SK-N-MC (cell line): ENCODE data around the gene SERP1.
"Not testable (repeated sequence)": the region's sequence is repeated elsewhere in the genome, so short reads cannot be mapped to it uniquely, and the experiment has no call there.

Source experiments
- DNase-seq: peaks from one replicate; pipeline ENCODE4 v3.0.0-alpha.2; 2011; ENCODE audit warnings: low read depth, low spot score
- H3K27ac ChIP-seq: fragments of 200-600 bp; sonication (generic); 2 replicates; pipeline ENCODE4 v1.5.1; 2016; ENCODE audit warnings: mixed run types
- H3K36me3 ChIP-seq: fragments of 200-600 bp; sonication (generic); 2 replicates; pipeline ENCODE4 v1.6.1; 2017; ENCODE audit warnings: antibody characterized with exemption, low read length, mixed read lengths; ENCODE audit not compliant: insufficient read depth
- H3K4me3 ChIP-seq: fragments of 200-600 bp; sonication (generic); 2 replicates; pipeline ENCODE4 v1.5.1; 2016
- H3K9ac ChIP-seq: fragments of 200-600 bp; sonication (generic); 2 replicates; pipeline ENCODE4 v1.8.0; 2017; ENCODE audit warnings: mixed run types, mixed read lengths; ENCODE audit not compliant: insufficient read length
- H3K9me3 ChIP-seq: fragments of 200-600 bp; sonication (generic); 2 replicates; pipeline ENCODE4 v1.6.1; 2017; ENCODE audit warnings: low read depth, mild to moderate bottlenecking, antibody characterized with exemption, low read length, moderate library complexity, mixed read lengths
- EZH2 ChIP-seq: fragments of 200-600 bp; sonication (generic); IDR thresholded peaks from one replicate; pipeline ENCODE4 v1.6.1; 2017; ENCODE audit warnings: antibody characterized with exemption
- FOXP2 ChIP-seq: optimal IDR thresholded peaks from 2 replicates; pipeline ENCODE3; 2011; ENCODE audit warnings: mild to moderate bottlenecking, moderate library complexity; ENCODE audit not compliant: insufficient read depth; ENCODE audit errors: extremely low read length, control extremely low read depth
- POLR2AphosphoS5 ChIP-seq: IDR thresholded peaks from 2 replicates; pipeline ENCODE4 v1.6.1; 2012; ENCODE audit warnings: mild to moderate bottlenecking, low read depth, low read length, borderline replicate concordance

SERP1 gene

GRCh38 chr3:150508401-150508800, 37.9 kb downstream of the SERP1 start:
- no peak for DNase-seq
- TF ChIP-seq EZH2 (no peak), FOXP2 (no peak), POLR2AphosphoS5 (no peak)

DNA sequence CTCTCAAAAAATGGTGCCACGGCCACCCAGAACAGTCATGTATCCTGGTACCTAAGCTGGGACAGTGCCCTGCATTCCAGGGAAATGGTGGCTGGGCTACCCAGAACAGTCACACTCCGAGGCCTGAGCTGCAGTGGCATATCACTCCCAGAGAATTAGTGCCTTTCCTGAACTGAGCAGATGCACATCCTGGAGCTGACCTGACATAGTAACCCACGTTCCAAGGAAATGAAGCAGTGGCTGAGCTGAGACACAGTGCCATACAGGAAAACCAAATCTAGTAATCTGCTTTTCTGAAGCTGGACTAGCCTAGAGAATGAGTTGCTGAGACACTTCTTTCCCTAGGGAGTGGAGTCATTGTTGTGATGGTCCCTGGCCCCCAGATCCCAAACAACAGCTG, 41.8 kb downstream of the SERP1 start:
- H3K9ac ChIP-seq, result no peak overlapping the region
- no peak for DNase-seq
- TF ChIP-seq EZH2, result no peak
- H3K36me3 ChIP-seq, result no peaks in the 10 kb centered on the region
- H3K9me3 ChIP-seq, result no peaks in the 10 kb centered on the region
- no peak overlapping the region for H3K27ac ChIP-seq
- H3K4me3 ChIP-seq, result no peak overlapping the region

More at GRCh38 chr3:150508401-150508800, 37.9 kb downstream of the SERP1 start:
- Histone ChIP-seq H3K27ac (no peak overlapping the region), H3K4me3 (no peak overlapping the region), H3K9ac (no peak overlapping the region), H3K9me3 (no peaks in the 10 kb centered on the region), H3K36me3 (no peaks in the 10 kb centered on the region)

- no peak for TF ChIP-seq EZH2
- TF ChIP-seq POLR2AphosphoS5, result no peak
- TF ChIP-seq FOXP2, result no peak
- Histone ChIP-seq H3K9me3 (no peaks in the 10 kb centered on the region), H3K9ac (no peak overlapping the region), H3K4me3 (no peak overlapping the region), H3K36me3 (no peaks in the 10 kb centered on the region), H3K27ac (no peak overlapping the region)
- DNase-seq, result no peak
Observed at GRCh38 chr3:150503402-150504099, 42.7 kb downstream of the SERP1 start.

DNA sequence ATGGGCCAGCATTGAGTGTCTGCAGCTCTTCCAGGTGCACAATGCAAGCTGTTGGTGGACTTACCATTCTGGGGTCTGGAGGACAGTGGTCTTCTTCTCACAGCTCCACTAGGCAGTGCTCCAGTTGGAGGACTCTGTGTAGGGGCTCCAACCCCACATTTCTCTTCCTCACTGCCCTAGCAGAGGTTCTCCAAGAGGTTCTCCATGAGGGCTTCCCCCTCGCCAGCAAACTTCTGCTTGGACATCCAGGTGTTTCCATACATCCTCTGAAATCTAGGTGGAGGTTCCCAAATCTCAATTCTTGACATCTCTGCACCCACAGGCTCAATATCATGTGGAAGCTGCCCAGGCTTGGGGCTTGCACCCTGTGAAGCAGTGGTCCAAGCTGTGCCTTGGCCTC, 45.3 kb downstream of the SERP1 start:
- not testable (repeated sequence) for H3K9me3 ChIP-seq, H3K36me3 ChIP-seq, DNase-seq, H3K27ac ChIP-seq, H3K9ac ChIP-seq, H3K4me3 ChIP-seq

GRCh38 chr3:150497956-150498355, 48.3 kb downstream of the SERP1 start:
- Histone ChIP-seq H3K9me3 (no peaks in the 10 kb centered on the region), H3K4me3 (no peak overlapping the region), H3K36me3 (no peaks in the 10 kb centered on the region), H3K27ac (no peak overlapping the region), H3K9ac (no peak overlapping the region)
- TF ChIP-seq FOXP2 (no peak), POLR2AphosphoS5 (no peak), EZH2 (no peak)
- no peak for DNase-seq

DNA sequence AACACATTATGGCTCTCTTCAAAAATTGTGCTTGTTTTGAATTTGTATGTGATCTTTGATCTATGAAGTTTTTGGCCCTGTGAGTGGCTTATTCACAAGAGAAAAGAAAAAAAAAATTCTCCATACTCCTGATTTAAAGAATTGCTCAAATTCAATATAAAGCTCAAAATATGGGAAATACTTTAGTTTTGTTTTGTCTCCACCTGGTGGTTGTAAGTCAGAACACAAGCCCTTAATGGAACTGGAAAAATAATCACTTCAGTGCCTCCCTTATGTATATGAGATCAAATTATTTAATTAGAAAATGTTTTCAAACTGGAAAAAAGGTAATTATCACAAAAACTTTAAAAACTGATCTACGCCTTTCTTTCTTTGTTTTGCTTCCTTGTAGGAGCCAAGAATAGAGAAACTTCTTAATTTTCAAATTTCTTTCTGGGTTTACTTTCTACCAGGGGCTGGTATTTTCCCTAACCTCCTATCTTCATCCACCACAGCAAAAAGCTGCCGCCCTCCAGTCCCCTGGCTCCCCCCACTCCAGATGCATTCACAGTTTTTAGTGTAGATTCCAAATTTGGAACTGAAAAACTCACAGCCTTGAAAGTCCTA, 50.6 kb downstream of the SERP1 start:
- Histone ChIP-seq H3K4me3 (no peak overlapping the region), H3K9me3 (no peaks in the 10 kb centered on the region), H3K9ac (peak overlapping the region; percentile 19), H3K36me3 (no peaks in the 10 kb centered on the region), H3K27ac (no peak overlapping the region)
- peak; percentile 63 for DNase-seq
- no peak for TF ChIP-seq FOXP2
- no peak for TF ChIP-seq POLR2AphosphoS5
- no peak for TF ChIP-seq EZH2

- Histone ChIP-seq H3K4me3 (no peak overlapping the region), H3K36me3 (no peaks in the 10 kb centered on the region), H3K9ac (no peak overlapping the region), H3K9me3 (no peaks in the 10 kb centered on the region), H3K27ac (no peak overlapping the region)
- DNase-seq, result no peak
- TF ChIP-seq POLR2AphosphoS5 (no peak), EZH2 (no peak), FOXP2 (no peak)
Observed at GRCh38 chr3:150495149-150495548, 51.1 kb downstream of the SERP1 start.

DNA sequence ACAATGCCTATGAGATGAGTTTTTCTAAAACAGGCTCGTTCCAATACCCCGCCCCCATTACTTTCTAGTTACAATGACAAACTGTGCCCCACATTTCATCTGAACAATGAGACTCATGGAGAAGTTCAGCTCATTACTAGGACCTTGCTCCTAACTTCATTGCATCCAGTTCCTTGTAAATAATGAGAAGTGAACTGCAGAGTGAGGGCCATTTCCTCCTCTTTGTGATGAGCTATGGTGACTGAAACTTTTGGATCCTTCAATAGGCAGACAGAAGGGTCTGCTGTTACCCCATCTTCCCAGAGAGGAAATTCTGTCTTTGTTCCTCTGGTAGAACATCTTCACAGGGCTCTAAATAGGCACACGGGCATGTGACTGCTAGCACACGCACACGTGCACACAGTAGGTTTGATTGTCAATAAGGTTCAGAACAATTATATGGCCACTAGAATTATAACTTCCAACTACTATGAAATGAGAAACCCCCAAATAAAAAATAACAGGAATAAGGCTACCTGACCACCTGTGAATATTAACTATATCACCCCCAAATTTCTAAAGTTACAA, 51.8 kb downstream of the SERP1 start:
- no peak for TF ChIP-seq EZH2
- no peak for TF ChIP-seq POLR2AphosphoS5
- no peak for TF ChIP-seq FOXP2
- Histone ChIP-seq H3K27ac (no peak overlapping the region), H3K9me3 (no peaks in the 10 kb centered on the region), H3K4me3 (no peak overlapping the region), H3K9ac (no peak overlapping the region), H3K36me3 (no peaks in the 10 kb centered on the region)
- DNase-seq, result no peak
